AML-193 (cell line): ENCODE measurements around the gene KRT84.
"Not testable (repeated sequence)": the region's sequence is repeated elsewhere in the genome, so short reads cannot be mapped to it uniquely, and the experiment has no call there.

Experiments used
- DNase-seq, 2 experiments: peaks; one replicate each; lab custom pipeline; 2025; lab: John Stamatoyannopoulos, UW

The KRT84 gene

DNA sequence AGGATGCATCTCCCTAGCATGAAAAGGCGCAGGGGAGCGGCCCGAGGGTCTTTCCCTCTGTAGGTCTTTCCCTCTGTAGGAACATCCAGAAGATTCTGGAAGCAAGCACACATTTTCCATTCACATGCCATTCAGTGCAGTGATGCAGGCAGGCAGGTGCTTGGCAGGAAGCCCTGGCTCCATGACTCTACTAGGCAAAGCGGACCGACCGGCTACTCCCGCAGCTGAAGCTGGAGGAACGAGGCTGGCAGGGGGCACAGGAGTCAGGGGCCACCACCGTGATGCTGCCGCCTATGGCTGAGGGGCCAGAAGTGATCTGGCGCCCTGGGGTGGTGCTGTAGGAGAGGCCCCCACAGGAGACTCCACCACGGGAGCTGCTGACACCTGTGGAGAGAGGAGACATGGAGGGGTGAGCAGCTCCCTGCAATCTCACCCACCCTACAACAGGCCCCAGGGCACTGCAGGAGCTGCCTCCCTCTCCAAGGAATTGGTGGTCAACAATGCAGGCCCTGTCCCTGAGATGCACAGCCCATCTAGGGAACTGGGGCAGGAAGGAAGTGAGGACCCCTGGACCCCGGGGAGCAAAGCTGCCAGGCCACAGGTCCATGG is 24.7 kb downstream of the KRT84 start:
- no peak for DNase-seq

GRCh38 chr12:52360106-52360662 is 25.3 kb downstream of the KRT84 start:
- no peak for DNase-seq

- no peak for DNase-seq
Observed at GRCh38 chr12:52359621-52360061, 25.8 kb downstream of the KRT84 start.

GRCh38 chr12:52358575-52359350 is 26.7 kb downstream of the KRT84 start:
- no peak for DNase-seq

DNA sequence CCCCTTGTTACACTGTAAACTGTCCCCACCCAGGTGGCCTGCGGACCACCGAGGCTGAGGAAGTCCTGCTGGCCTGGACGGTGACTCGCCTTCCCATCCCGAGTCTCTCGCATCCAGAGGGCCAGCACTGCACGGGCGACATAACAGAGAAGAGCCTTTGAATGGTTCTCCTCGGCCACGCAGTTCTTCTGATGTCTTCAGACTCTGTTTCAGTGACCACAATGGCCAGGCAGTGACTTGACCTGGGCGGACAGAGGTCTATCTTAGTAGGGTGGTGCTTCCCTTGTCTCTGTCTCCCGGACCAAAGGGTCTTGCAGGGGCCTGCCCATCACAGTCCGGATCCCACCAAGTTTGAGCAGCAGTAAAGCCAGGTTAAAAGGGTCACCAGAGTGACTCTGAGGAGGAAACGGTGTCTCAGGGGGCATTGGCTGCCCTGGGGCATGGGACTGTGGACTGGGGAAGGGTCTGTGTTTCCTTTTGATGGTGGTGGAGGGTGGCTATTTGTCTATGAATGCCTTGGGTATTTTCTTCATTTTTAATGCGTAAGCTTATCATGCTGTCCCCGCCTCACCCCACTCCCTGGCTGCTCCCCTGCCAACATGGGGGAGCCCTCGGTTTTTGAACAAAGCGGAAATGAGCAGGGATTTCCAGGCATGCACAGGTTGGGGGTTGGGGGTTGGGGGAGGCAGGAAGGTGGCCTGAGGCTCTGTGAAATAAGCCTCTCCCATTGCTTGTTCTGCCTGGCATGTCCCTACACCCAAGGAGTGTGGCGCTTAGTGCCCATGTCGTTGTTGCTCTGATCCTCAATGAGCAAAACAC is 28.5 kb downstream of the KRT84 start:
- DNase-seq, result no peak

DNA sequence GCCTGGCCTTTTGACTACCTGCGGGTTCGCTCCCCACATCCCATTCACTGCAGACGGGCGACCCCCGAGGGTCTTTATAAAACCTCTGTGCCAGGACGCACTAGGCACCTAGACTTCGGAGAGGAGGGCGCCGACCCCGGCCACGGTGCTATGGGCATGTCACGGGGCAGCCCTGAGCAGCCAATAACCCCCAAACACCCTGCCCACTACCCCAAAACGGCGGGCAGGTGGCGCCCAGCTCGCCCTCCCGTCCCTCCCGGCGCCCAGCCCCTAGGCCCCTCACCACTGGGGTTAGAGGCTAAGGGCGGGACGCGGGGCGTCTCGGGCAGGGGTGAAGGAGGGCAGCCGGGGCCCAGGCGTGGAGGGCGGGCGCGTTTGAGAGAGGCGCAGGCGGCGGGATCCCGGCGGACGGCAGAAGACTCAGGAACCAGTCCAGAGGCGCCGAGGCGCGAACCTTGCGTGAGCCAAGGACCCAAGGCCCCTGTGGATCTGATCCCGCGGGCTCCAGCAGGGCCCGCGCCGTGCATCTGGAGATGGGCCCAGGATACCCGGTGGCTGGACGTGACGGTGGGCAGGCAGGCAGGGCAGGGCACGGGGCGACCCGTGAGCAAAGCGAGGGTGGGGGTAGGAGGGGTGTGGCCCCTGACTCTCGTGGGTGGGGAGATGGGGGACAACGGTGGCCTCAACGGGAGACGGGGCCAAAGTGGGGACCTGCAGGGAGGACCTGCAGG is 29.3 kb downstream of the KRT84 start:
- DNase-seq, result no peak

- no peak for DNase-seq
Observed at GRCh38 chr12:52355176-52355575, 30.3 kb downstream of the KRT84 start.

DNA sequence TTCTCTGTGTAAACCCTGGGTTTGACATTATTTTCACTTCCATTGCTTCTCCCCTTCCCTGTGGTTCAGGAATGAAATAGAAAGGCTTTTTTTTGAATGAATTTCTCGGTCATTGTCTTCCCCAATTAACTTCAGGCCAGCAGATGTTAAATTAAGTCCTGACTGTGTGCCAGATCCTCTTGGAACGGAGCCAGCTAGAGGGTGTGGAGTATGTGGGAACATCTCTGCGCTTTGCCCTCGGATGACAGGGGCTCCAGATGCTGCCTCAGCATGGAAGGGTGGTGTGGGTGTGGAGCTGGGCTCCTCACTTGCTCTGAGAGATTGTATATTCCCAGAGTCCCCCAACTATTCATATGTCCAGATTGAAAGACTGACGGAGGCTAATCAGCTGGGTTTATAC is 31.3 kb downstream of the KRT84 start:
- no peak for DNase-seq

DNA sequence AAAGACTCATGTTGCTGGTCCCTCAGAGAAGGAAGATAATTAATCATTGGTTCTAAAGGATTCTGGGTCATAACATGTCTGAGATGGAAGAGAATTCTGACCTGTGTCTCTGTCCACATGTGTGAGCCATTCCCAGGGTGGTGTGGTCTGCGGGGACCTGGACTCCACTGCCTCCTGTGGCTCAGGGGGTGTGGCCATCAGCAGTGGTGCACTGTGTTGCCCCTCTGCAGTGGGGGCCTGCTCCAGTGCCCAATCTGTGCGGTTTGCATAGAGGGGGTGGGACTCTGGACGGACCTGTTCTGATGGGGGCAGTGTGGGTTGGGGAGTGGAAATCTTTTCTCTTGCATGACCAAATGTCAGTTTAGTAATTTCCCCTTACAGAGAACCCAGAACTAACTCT is 31.7 kb downstream of the KRT84 start:
- no peak for DNase-seq

DNA sequence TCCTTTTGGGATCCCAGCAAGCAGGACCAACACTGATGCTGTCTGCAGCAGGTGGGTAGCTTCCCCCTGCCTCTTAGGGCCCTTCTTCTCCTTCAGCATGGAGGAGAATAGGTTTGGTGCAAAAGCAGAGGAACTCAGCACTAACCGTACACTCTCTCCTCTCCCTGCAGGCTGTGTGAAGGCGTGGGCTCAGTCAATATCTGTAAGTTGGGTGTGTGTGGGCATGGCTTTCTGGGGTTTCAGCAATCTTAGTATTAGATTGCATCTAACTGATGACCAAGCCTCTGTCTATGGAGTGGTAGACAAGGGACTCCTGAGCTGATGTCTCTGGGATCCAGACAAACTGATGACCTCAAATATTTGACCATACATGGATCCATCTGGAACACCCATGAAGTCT is 32.5 kb downstream of the KRT84 start:
- no peak for DNase-seq

- DNase-seq, result no peak
Observed at GRCh38 chr12:52351196-52352059, 34.0 kb downstream of the KRT84 start.

GRCh38 chr12:52350786-52351185 is 34.7 kb downstream of the KRT84 start:
- no peak for DNase-seq

- no peak for DNase-seq
Observed at GRCh38 chr12:52350021-52350620, 35.3 kb downstream of the KRT84 start.

GRCh38 chr12:52349196-52349595 is 36.3 kb downstream of the KRT84 start:
- no peak for DNase-seq

DNA sequence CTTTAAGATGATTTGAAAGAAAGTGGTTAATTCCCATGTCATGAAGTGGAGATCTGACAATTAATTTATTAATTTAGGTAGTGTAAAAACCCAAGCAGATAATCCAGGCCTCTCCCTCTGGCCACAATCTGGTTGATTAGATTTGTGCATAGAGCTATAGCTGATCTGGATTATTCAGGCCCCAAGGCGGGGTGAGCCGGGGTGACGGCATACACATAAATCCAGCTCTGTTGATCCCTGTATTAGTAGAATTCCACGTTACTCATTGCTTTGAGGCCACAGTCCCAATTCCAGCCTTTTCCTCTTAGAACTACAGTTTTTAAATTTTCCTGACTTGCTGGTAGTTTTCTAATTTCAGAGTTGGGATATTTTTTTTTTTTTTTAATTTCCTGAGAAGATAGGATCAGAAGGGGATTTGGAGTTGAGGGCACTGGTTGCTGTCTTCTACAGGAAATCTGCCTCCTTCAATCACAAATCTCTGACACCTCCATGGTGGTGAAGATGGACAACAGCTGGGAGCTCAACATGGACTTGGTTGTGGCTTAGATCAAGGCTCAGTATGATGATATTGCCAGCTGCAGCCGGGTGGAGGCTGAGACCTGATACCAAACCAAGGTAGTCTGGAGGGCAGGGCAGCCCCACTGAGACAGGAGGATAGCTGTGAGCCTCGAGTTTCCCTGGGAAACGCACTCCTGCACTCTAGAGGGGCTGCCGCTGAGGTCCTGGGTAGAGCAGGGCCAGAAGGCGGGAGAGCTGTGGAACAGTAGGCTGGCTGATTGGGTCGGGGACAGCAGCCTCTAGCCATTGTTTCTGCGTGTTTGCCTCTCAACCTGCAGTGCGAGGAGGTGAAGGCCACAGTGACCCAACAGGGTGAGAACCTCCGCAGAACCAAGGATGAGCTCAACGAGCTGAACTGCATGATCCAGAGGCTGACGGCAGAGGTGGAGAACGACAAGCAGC is 37.6 kb downstream of the KRT84 start:
- no peak for DNase-seq

DNA sequence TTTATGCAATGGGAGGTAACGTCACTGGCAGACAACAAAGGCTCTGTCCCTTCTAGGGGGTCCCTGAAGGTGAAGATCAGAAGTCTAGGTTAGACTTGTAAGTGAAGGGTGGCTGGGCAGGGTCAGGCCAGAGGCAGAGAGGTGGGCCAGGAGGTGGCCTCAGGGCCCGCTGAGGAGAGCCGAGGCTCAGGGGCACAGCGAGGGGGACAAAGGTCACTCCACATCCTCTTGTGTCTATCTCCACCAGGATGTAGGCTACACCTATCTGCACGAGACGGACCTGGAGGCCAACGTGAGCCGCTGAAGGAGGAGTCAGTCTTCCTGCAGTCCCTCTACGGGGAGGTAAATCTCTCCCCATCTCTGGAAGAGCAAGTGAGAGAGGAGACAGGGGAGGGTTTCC is 38.4 kb downstream of the KRT84 start:
- no peak for DNase-seq

GRCh38 chr12:52346593-52346992 is 38.9 kb downstream of the KRT84 start:
- no peak for DNase-seq

DNA sequence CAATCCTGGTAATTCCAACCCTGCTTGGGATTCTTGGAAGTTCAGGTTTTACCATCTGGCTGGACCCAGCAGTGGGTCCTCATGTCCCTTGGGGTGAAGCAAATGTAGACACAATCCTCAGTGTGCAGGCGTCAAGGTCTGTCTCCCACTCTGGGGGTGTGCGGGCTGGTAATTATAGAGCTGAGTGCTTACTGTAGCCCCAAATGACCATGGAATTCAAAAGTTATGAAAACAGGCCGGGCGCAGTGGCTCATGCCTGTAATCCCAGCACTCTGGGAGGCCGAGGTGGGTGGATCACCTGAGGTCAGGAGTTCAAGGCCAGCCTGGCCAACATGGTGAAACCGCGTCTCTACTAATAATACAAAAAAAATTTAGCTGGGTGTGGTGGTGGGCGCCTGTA is 40.4 kb downstream of the KRT84 start:
- DNase-seq, result not testable (repeated sequence)

GRCh38 chr12:52344111-52344510 is 41.3 kb downstream of the KRT84 start:
- DNase-seq, result no peak
